NT2/D1 (cell line): ENCODE data around the gene OR10G2.
"Not testable (repeated sequence)": the region's sequence is repeated elsewhere in the genome, so short reads cannot be mapped to it uniquely, and the experiment has no call there.

ENCODE experiments used
- DNase-seq: peaks from one replicate; pipeline ENCODE4 v3.0.0-alpha.2; 2011; ENCODE audit warnings: low read depth, low spot score
- H3K27me3 ChIP-seq: 2 replicates; pipeline ENCODE4 v1.6.0; 2011; ENCODE audit warnings: mild to moderate bottlenecking; ENCODE audit not compliant: insufficient read length, insufficient read depth
- H3K36me3 ChIP-seq: 2 replicates; pipeline ENCODE4 v1.6.1; 2011; ENCODE audit warnings: mild to moderate bottlenecking, low read length, mixed read lengths; ENCODE audit not compliant: insufficient read depth, insufficient read length
- H3K4me1 ChIP-seq: 2 replicates; pipeline ENCODE4 v1.5.1; 2011; ENCODE audit not compliant: insufficient read depth, insufficient read length
- H3K4me3 ChIP-seq: 2 replicates; pipeline ENCODE4 v1.5.1; 2011; ENCODE audit warnings: low read depth; ENCODE audit not compliant: insufficient read length
- H3K9ac ChIP-seq: 2 replicates; pipeline ENCODE4 v1.6.0; 2011; ENCODE audit warnings: low read depth; ENCODE audit not compliant: insufficient read length
- H3K9me3 ChIP-seq: 2 replicates; pipeline ENCODE4 v1.5.1; 2011; ENCODE audit warnings: mild to moderate bottlenecking, low read length; ENCODE audit not compliant: insufficient read depth
- SUZ12 ChIP-seq: IDR thresholded peaks from 2 replicates; pipeline ENCODE4 v1.6.1; 2011; ENCODE audit not compliant: insufficient read length, insufficient read depth; ENCODE audit errors: extremely low read depth
- YY1 ChIP-seq: IDR thresholded peaks from 2 replicates; pipeline ENCODE4 v1.6.1; 2011; ENCODE audit not compliant: insufficient read length, insufficient read depth
- ZNF274 ChIP-seq: IDR thresholded peaks from 2 replicates; pipeline ENCODE4 v1.6.1; 2011; ENCODE audit warnings: mild to moderate bottlenecking, low read depth, low read length

Gene OR10G2

GRCh38 chr14:21642683-21643082 lies 7.9 kb upstream of the OR10G2 start:
- H3K4me3 ChIP-seq, result no peak overlapping the region
- no peaks in the 10 kb centered on the region for H3K4me1 ChIP-seq
- no peaks in the 10 kb centered on the region for H3K27me3 ChIP-seq
- H3K36me3 ChIP-seq, result no peaks in the 10 kb centered on the region
- H3K9me3 ChIP-seq, result no peaks in the 10 kb centered on the region
- H3K9ac ChIP-seq, result no peak overlapping the region
- no peak for DNase-seq
- no peak for TF ChIP-seq ZNF274
- TF ChIP-seq SUZ12, result no peak
- no peak for TF ChIP-seq YY1

- no peaks in the 10 kb centered on the region for H3K9me3 ChIP-seq
- H3K4me1 ChIP-seq, result no peaks in the 10 kb centered on the region
- H3K4me3 ChIP-seq, result no peak overlapping the region
- H3K9ac ChIP-seq, result no peak overlapping the region
- H3K27me3 ChIP-seq, result no peaks in the 10 kb centered on the region
- no peaks in the 10 kb centered on the region for H3K36me3 ChIP-seq
- DNase-seq, result no peak
- no peak for TF ChIP-seq SUZ12
- TF ChIP-seq ZNF274, result no peak
- no peak for TF ChIP-seq YY1
These were observed 3.7 kb downstream of the OR10G2 start for GRCh38 chr14:21631084-21631483.

- H3K27me3 ChIP-seq, H3K9ac ChIP-seq, H3K9me3 ChIP-seq, H3K4me1 ChIP-seq, H3K36me3 ChIP-seq, H3K4me3 ChIP-seq, DNase-seq: not testable (repeated sequence)
These were observed 4.2 kb downstream of the OR10G2 start for GRCh38 chr14:21630503-21630902.

- no peak for DNase-seq
- no peak overlapping the region for H3K4me3 ChIP-seq
- H3K27me3 ChIP-seq, result no peaks in the 10 kb centered on the region
- no peaks in the 10 kb centered on the region for H3K36me3 ChIP-seq
- no peak overlapping the region for H3K9ac ChIP-seq
- no peaks in the 10 kb centered on the region for H3K9me3 ChIP-seq
- H3K4me1 ChIP-seq, result no peaks in the 10 kb centered on the region
- TF ChIP-seq SUZ12 (no peak), YY1 (no peak), ZNF274 (no peak)
These were observed 8.1 kb downstream of the OR10G2 start for GRCh38 chr14:21626491-21627230.

- H3K36me3 ChIP-seq, result no peaks in the 10 kb centered on the region
- no peak overlapping the region for H3K4me3 ChIP-seq
- H3K4me1 ChIP-seq, result peaks cover 3% of the 10 kb centered on the region
- H3K27me3 ChIP-seq, result no peaks in the 10 kb centered on the region
- DNase-seq, result no peak
- H3K9me3 ChIP-seq, result no peaks in the 10 kb centered on the region
- TF ChIP-seq ZNF274 (no peak), YY1 (no peak), SUZ12 (no peak)
- H3K9ac ChIP-seq, result no peak overlapping the region
These were observed 17.1 kb downstream of the OR10G2 start for GRCh38 chr14:21617614-21618013.

GRCh38 chr14:21614240-21614639 lies 20.5 kb downstream of the OR10G2 start:
- TF ChIP-seq SUZ12 (no peak), YY1 (no peak), ZNF274 (no peak)
- Histone ChIP-seq H3K9me3 (no peaks in the 10 kb centered on the region), H3K9ac (no peak overlapping the region), H3K36me3 (no peaks in the 10 kb centered on the region), H3K4me3 (no peak overlapping the region), H3K4me1 (peaks cover 3% of the 10 kb centered on the region), H3K27me3 (no peaks in the 10 kb centered on the region)
- no peak for DNase-seq

- DNase-seq, result no peak
- Histone ChIP-seq H3K4me3 (no peak overlapping the region), H3K36me3 (no peaks in the 10 kb centered on the region), H3K9ac (no peak overlapping the region), H3K4me1 (peaks cover 1% of the 10 kb centered on the region), H3K27me3 (no peaks in the 10 kb centered on the region), H3K9me3 (no peaks in the 10 kb centered on the region)
- TF ChIP-seq YY1 (no peak), SUZ12 (no peak), ZNF274 (no peak)
These were observed 22.4 kb downstream of the OR10G2 start for GRCh38 chr14:21612324-21612723.

GRCh38 chr14:21602181-21602580 lies 32.6 kb downstream of the OR10G2 start:
- H3K4me3 ChIP-seq, H3K9ac ChIP-seq, H3K4me1 ChIP-seq, H3K36me3 ChIP-seq, H3K27me3 ChIP-seq, DNase-seq, H3K9me3 ChIP-seq: not testable (repeated sequence)
